ENCODE data around the gene AGT.
"Not testable (repeated sequence)": the region's sequence is repeated elsewhere in the genome, so short reads cannot be mapped to it uniquely, and the experiment has no call there.

Gene AGT

DNA sequence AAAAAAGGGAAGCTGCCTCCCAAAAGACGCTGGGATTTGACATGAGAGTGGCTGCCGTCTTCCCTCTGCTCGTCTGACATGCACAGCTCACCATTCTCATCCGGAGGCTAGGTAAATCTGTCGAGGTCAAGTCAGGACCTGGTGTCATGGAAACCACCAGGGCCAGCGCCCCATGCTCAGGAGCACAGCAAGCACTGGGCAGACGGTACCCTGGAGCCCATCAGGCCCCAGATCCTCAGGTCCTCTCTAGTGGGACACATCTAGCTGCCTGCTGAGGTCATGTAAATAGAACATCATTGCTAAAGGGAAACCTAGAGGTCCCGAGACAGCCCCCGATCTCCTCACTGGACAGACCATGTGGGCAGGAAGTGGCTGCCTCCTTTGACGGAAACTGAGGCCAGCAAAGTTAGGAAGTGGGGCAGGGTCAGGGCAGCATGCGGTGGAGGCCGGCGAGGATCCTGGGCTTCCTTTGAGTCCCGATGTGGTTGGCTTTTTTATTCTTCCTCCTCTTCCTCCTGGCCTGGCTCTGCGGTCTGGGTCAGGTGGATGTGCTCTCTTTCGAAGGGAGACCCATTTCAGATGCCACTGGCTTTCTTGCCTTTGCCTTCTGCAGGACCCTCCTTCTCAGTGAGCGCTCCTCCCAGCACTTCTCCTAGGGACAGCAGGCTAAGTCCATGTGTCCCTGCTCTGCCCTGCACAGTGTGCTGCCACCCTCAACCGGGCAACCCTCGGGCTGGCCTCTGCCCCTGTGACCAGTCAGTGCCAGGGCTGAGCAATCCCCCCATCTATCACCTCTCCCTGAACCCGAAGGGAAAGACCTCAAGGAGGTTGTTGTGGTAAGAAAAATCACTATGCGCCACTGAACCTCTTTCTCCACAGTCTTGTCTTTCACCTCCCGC lies 5.9 kb downstream of the AGT start:
- no peak for DNase-seq (ENCODE audit: low read depth in 2 of 2)

DNA sequence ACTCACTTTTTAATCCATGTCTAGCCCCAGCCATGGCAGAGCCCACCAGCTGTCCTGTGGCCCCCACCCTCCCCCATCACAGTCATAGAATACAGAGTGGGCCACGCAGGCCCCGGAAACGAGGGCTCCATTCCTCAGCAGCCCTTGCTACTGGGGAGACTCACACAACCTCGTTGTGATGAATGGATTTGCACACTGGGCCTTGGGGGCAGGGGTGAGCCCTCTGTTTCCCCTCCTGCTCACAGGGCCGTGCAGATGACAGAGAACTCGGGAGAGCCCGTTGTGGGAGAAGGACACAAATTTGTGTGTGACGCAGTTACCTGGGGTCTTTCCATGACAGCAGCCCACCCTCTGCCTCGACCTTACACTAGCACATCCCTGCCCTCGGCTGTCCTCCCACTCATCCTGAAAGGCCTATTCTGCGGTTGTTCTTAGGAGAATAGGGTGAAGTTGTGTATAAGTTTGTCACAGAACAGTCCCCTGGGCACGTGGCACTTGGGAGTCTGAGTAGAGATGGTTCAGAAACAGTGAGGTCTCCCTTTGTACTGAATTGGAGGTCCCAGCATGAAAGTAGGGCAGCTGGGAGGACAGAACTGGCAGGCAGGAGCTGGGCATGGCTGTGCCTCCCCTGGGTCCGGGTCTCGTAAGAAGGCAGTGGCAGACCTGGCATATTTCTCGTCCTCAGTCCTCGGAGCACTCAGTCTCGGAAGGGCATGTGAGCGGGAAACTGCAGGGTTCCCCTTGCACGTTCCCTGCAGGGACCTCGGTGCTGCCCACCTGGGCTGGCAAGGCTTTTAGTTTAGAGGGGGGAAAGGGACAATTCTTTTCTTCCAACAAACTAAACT lies 6.8 kb downstream of the AGT start:
- no peak for DNase-seq (ENCODE audit: low read depth in 2 of 2)

DNA sequence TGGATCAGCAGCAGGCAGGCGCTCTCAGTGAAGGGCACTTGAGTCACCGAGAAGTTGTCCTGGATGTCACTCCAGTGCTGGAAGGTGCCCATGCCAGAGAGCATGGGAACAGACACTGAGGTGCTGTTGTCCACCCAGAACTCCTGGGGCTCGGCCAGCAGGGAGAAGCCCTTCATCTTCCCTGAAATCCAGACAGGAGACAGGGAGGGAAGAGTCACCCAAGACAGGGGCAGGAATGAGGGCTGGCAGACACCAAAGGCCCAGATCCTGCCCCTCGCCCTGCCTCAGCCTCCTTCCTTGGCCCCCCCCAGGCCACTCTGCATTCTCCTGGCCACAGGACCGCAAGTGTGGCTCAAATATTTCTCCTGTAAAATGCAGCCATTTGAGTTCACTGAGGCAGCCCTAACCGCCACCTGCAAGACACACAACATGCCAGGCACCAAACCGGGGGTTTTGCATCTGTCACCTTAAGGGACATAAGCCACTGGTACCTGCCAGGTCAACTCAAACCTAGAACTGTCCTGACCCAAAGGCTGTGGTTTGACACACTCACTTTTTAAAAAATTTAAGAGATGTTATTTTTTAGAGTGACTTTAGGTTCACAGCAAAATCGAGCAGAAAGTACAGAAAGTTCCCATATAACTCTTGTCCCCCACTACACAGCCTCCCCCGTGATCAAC lies 7.8 kb downstream of the AGT start:
- DNase-seq (ENCODE audit: low read depth in 2 of 2): no peak

DNA sequence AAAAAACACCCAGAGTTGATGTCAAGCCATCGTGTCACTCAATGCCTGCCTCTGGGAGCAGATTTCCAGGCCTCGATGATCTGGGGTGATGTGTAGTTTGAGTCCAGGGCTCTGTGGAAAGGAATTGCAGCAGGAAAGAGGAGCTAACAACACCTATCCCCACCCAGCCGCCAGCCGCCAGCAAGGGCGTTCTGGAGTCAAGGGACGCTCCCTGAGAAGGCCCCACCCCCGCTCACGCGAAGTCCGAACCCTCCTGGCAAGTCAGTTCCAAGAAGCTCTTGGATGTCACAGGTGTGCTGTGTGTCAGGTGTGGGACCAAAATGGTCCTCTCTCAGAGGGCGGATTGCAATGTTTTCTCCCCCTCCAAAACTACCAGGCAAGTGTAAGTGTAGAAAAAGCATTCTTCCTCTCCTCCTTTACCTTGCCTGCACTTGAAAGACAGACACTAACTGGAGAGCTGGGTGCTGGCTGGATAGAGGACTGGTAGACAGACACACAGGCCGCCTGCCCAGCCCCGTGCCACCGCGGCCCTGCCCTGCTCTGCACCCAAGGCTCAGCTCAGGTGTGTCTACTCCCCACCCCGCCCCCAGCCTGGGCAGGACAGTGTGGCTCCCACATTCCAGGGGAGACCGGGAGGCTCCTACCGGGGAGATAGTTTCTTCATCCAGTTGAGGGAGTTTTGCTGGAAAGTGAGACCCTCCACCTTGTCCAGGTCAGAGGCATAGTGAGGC lies 8.5 kb downstream of the AGT start:
- DNase-seq (ENCODE audit: low read depth in 2 of 2): no peak

DNA sequence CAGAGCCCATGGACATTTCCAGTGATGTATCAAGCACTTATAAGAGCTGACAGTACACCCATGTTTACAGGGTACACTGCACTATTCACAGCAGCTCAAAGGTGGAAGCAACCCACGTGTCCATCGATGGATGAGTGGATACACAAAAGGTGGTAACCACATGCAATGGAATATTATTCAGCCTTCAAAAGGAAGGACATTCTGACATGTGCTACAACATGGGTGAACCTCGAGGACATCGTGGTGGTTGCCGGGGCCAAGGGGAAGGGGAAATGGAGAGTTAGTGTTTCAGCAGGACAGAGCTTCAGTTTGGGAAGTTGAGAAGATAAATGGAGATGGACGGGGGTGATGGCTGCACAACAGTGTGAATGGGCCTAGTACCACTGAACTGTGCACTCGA lies 9.1 kb downstream of the AGT start:
- DNase-seq (ENCODE audit: low read depth in 2 of 2): no peak

DNA sequence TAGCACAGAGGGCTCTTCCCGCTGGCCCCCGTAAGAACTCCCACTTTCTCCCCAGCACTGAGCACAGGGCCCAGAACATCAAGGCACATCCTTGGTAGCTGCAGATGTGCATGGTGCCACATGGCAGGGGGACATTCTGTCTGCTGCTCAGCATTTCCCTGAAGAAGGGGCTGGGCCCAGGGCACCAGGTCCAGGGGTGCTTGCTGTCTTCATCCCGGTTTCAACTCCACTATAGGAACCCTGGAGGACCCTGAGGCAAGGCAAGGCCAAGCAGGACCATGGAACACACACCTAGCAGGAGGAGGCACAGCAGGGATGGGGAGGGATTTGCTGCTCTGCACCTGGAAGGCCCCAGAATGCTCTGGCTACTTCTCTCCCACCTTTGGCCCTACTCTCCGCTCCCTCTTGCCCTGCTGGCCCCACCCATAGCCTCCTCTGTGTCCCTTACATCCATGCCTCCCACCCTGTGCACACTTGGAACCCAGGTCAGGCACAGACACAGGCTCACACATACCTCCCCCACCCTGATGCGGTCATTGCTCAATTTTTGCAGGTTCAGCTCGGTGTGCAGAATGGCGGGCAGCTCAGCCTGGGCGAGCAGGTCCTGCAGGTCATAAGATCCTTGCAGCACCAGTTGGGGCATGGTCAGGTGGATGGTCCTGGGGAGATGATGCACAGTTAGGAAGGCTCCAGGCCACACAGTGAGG lies 10.1 kb downstream of the AGT start:
- DNase-seq (ENCODE audit: low read depth in 2 of 2): no peak

DNA sequence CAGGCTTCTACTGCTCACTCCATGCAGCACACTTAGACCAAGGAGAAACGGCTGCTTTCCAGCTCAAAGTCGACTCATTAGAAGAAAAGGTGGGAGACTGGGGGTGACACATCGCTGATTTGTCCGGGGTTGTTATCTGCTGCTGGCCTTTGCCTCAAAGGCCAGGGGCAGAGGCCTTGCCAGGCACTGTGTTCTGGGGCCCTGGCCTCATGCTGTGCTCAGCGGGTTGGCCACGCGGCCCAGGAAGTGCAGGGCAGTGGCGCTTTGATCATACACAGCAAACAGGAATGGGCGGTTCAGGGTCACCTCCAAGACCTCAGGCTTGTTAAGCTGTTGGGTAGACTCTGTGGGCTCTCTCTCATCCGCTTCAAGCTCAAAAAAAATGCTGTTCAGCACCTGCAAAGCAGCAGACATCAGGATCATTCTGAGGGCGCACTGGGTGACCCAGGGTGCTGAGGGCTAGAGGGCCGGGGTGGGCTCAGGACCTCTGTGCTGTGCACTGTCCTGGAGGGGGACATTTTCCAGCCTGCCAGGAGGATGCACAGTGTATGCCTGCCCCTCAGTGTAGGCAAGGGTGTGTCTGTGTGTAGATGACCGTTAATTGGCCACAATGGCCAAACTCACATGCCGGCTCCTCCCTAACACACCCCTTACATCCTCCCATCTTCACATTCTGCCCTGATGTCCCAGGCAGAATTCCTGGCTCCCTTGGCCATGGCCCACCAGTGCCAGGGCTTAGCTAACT lies 10.8 kb downstream of the AGT start:
- no peak for DNase-seq (ENCODE audit: low read depth in 2 of 2)

DNA sequence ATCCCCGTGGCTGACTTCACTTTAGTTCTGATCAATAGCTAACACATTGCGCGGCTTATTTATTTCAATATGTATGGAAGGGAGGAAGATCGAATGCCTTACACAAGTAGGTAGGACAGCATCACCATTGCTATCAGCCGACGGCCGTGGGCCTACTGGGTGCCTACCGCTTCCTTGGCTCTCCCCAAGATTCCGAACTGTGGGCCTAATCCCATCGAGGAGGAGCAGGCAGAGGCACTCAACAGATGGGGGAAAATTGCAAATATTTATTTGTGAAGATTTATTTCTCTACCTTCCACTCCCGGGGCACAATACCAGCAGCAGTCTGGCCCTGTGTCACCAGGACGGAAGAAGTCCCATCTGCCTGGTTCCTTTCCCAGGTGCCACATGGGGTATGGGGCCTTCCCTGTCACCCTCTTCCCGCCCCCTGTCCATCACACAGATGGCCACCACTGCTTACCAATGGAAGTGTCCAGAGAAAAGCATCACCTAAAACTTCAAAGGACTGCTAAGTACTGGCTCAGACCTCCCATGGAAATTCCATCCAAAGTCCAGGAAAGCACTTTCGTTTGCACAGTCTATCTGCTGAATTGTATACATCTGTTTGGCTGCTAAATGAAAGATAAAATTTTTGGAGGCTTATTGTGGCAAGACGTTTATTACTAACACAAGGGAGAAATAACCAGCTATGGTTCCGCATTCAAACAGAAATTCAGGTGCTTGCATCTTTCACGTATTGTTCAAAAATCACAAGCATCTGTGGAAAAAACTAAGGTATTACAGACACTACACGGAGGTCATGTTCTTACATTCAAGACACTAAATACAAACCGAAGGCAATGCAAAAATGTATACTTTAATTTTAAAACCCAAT lies 11.8 kb downstream of the AGT start:
- no peak for DNase-seq (ENCODE audit: low read depth in 2 of 2)

DNA sequence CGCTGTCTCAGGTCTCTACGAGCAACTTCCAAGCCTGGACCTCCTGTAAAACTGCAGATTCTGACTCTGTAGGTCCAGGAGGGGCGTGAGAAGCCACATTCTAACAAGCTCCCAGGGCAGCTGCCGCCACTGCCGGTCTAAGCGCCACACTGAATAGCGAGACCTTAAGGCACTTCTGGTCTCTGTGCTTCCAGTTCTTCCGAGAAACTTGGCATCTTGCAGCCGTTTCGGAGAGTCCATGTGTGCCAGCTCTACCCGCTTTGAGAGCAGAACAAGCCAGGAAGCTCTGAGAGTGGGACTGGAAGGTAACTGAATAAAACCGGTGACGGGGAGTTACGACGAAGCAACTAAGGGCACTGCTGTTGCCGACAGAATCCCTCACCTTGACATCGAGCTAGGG lies 12.5 kb downstream of the AGT start:
- no peak for DNase-seq (ENCODE audit: low read depth in 2 of 2)

DNA sequence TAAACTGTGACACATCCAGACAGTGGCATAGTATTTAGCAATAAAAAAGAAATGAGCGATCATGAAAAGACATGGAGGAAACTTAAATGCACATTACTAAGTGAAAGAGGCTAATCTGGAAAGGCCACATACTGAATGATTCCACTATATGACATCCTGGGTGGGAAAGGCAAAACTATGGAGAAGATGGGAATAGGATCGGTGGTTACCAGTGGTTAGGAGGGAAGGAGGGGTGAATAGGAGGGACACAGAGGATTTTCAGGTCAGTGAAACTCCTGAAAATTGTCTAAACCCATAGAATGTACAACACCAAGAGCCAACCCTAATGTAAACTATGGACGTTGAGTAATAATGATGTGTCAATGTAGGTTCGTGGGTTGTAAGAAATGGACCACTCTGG lies 13.8 kb downstream of the AGT start:
- DNase-seq (ENCODE audit: low read depth in 2 of 2): no peak

DNA sequence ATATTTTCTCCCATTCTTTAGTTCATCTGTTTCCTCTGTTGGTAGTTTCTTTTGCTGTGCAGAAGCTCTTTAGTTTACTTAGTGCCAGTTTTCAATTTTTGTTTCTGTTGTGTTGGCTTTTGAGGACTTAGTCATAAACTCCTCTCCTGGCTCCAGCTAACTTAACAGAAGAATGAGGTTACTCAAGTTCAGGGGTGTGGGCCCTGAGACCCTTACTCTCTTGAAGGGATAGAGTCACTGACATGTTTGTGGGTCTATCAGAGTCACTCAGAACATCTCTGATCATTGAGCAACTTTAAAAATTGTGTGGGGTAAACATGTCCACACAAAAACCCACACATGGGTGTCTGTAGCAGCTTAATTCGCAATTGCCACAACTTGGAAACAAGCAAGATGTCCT lies 14.2 kb downstream of the AGT start:
- DNase-seq (ENCODE audit: low read depth in 2 of 2): no peak

DNA sequence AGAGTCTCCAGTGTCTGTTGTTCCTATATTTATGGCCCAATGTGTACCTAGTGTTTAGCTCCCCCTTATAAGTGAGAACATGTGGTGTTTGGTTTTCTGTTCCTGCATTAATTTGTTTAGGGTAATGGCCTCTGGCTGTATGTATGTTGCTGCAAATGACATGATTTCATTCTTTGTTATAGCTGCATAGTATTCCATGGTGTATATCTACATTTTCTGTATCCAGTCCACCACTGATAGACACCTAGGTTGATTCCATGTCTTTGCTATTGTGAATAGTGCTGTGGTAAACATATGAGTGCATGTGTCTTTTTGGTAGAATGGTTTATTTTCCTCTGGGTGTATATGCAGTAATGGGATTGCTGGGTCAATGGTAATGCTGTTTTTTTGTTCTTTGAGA lies 15.0 kb downstream of the AGT start:
- DNase-seq (ENCODE audit: low read depth in 2 of 2): not testable (repeated sequence)

DNA sequence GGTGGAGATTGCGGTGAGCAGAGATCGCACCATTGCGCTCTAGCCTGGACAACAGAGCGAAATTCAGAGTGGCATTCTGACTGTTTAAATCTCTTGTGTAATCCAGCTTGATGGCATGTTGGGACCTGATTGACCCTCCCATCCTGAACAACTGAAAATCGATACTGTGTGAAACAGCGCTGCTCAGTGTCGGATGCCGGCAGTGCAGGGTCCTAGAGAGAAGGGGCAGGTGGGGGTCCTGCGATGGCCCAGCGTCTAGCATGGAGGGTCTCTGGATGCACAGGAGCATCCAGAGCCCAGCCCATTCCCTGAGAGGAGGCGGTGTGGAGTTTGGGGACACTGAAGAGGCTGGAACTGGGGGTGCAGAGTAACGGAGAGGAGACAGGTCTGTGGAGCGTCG lies 15.8 kb downstream of the AGT start:
- DNase-seq (ENCODE audit: low read depth in 2 of 2): no peak

DNA sequence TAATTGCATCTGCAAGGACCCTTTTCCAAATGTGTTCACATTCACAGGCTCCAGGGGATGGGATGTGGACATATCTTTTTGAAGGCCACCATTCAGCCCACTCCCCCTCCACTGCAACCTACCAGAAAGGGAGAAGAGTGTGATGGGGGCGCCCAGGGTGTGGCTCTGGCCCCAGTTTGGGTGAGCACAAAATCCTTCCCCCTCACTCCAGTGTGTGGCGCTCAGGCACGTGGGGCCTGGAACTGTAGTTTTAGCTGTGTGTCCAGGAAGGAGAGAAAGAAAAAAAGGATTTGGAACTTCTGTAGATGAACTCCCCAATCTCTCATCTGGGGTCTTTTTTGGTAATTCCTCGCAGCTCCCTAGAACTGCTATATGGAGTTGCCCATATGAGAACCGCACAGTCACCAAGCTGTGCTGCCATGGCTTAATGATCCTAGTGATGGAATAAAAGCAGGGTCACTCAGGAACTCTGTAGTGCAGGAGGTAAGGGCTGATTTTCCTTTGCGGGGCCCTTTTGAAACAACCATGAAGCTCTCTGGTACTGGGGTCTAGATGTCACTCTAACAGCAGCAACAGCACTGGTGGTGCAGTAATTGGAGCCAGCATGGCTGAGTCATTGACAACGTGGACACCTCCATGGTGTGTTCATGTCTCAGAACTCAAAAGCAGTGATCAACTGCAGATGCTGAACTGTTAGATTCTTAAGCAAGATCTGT lies 17.0 kb downstream of the AGT start:
- no peak for DNase-seq (ENCODE audit: low read depth in 2 of 2)

DNA sequence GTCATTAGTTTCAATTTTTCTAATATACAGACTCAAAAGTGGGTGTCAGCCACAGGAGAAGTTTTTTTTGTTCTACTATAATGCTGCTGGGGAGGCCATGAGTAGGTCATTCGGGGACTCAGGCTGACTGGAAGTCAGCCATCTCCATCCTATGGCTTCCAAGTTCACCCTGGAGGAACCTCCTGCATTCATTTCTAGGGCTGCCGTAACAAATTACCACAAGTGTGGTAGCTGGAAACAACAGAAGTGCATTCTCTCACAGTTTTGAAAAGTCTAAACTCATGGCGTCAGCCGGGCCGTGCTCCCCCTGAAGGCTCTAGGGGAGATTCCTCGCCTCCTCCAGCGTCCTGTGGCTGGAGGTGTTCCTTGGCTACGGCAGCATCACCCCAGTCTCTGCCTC lies 17.7 kb downstream of the AGT start:
- no peak for DNase-seq (ENCODE audit: low read depth in 2 of 2)

DNA sequence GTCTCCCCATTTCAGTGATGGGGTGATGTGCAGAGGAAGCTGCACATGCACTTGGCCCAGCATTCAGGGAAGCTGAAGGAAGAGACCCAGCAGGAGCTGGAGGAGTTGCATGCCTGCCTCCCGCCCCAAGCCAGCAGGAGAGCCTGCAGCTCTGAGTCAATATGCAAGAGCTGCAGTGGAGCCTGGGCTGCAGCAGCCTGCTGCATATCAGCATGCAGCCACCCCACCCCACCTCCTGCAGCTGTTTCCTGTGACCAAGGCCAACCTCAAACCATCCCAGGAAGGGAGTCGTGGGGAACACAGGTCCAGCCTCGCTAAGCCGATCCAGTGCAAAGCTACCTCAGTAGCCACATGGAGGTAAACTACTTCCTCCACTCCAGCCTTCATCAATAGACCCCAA lies 18.9 kb downstream of the AGT start:
- DNase-seq (ENCODE audit: low read depth in 2 of 2): no peak

DNA sequence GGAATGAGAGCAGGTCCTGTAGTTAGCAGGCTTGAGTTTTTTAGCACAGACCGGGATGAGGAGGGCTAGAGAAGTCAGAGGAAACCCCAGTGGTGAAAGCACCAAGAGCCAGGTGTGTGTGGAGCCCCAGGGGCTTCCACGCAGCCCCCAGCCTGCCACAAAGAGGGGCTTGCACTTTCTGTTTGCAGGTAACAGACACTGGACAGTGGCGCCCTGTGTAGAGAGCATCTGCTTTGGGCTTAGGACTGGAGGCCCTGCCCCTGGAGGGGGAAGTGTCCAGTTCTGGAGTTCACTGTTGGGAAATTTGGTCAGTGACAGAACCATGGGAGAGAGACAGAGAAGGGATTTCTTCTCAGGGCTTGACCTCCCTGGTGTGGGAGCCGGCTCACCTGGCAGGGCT lies 19.5 kb downstream of the AGT start:
- no peak for DNase-seq (ENCODE audit: low read depth in 2 of 2)

DNA sequence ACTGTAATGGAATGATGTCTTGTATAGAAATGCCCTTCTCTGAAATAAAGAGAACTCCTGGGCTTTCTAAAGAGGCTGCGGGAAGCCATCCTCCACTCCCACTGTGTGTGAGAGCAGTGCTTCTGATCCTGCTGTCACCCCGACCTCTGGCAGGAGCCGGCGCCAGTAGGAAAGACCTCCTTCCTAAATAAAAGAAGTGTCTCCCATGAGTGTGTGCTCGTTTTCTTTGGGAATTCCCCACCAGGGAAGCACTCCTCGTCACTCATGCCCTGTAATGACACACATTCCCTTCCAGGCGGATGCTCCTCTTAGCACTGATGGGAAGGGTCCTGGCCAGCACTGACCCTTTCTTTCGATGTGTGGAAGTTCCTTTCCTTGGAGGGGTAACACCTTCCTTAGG lies 20.1 kb downstream of the AGT start:
- no peak for DNase-seq (ENCODE audit: low read depth in 2 of 2)

DNA sequence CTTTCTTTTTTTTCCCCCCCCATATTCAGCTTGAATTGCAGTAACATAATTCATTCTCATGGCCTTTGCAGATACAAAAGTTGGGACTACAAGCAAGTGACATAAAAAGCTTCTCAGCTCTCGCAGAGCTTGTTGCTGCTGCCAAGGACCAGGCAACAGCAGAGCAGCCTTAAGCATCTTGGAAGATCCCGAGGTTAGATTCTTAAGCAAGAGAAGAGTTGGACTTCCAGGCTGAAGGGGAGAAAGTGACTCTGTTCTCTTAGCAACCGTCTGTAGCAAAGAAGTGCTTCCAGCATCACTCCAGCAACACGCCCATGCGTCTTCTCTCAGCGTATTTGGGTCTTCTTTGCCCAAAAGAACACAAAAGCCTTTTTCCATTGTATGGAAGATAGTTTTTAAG lies 20.7 kb downstream of the AGT start:
- no peak for DNase-seq (ENCODE audit: low read depth in 2 of 2)

Data from stimulated activated CD4-positive, alpha-beta T cell treated with anti-CD3 and anti-CD28 coated beads, Interleukin-4, amount 100 ng/mL, for 48 hours (primary cell).